ENCODE data around the gene SLC8A3. TPM values are rescaled to one million over a fixed set of nuclear protein-coding genes. Genes with fewer than 3 reads are reported as not detected.

Gene SLC8A3
- total RNA-seq, 2 experiments from 2014 or later: not detected

DNA sequence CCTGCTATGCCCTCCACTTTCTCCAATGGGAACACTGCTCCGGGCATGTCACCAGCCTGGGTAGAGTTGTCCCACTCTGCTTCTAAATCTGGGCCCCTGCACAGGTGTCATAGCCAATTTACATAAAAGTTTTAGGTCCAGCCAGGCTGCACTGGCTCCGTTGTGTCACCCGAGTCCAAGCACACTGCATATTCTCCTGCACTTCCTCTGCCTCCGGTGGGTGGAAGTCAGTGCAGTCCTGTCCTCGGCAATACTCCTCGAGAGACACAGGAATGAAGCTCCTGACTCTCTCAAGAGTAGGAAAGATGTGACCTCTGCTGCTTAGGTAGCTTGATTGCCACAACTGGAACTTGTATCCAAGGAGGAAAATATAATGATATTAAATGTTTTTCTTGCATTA is 15.2 kb downstream of the SLC8A3 start:
- Histone ChIP-seq H3K4me3 (ENCODE audit: low read depth, low read length, poor library complexity, severe bottlenecking) (no peak overlapping the region), H3K27ac (ENCODE audit: low read depth, low read length, poor library complexity, severe bottlenecking) (no peak overlapping the region), H3K79me2 (ENCODE audit: insufficient read depth, low read depth, low read length) (no peaks in the 10 kb centered on the region), H3K4me2 (ENCODE audit: low read length) (no peak overlapping the region), H3K36me3 (ENCODE audit: insufficient read depth, low read length) (no peaks in the 10 kb centered on the region), H4K20me1 (ENCODE audit: insufficient read depth, low read length) (no peaks in the 10 kb centered on the region), H3K4me1 (ENCODE audit: insufficient read depth, low read length, poor library complexity, severe bottlenecking) (no peaks in the 10 kb centered on the region), H2AFZ (ENCODE audit: low read length) (no peak overlapping the region), H3K9me2 (ENCODE audit: insufficient read depth, low read length) (no peaks in the 10 kb centered on the region), H3K9me3 (ENCODE audit: low read length) (no peaks in the 10 kb centered on the region)
- DNase-seq (ENCODE audit: low spot score): no peak
- no TSS peak for BruUV-seq (replicated peaks)
- CTCF ChIA-PET (ENCODE audit: unreplicated experiment): no interaction called here
- POLR2A ChIA-PET: no interaction called here
- intact Hi-C loops (cut with micrococcal nuclease; ENCODE audit: unreplicated experiment): no loop called here
- TF ChIP-seq, protein P1, sequence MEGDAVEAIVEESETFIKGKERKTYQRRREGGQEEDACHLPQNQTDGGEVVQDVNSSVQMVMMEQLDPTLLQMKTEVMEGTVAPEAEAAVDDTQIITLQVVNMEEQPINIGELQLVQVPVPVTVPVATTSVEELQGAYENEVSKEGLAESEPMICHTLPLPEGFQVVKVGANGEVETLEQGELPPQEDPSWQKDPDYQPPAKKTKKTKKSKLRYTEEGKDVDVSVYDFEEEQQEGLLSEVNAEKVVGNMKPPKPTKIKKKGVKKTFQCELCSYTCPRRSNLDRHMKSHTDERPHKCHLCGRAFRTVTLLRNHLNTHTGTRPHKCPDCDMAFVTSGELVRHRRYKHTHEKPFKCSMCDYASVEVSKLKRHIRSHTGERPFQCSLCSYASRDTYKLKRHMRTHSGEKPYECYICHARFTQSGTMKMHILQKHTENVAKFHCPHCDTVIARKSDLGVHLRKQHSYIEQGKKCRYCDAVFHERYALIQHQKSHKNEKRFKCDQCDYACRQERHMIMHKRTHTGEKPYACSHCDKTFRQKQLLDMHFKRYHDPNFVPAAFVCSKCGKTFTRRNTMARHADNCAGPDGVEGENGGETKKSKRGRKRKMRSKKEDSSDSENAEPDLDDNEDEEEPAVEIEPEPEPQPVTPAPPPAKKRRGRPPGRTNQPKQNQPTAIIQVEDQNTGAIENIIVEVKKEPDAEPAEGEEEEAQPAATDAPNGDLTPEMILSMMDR (conservative IDR thresholded peaks at IDR 0.05; ENCODE audit: low read length): no peak
- no peak for TF ChIP-seq EZH2phosphoT487 (IDR thresholded peaks at IDR 0.05; ENCODE audit: borderline replicate concordance, low read depth, low read length)

DNA sequence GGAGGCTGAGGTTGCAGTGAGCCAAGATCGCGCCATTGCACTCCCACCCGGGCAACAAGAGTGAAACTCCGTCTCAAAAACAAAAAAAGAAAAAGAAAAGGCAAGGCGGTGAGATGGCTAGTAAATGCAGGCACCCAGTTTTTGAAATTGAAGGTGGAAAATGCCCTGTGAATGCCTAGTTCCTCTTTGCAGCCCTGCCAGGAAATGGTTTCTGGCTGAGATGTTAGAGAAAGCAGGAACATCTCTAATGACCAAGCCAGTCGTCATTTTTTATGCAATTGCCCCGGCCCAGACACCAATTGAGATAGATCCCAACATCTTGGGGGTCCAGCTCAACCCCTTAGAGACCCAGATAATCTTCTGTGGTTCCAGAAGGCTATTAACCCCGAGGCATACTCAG is 17.0 kb downstream of the SLC8A3 start:
- no peaks in the 10 kb centered on the region for H4K20me1 ChIP-seq (ENCODE audit: insufficient read depth, low read length)
- no peaks in the 10 kb centered on the region for H3K36me3 ChIP-seq (ENCODE audit: insufficient read depth, low read length)
- intact Hi-C loops (cut with micrococcal nuclease; ENCODE audit: unreplicated experiment): no loop called here
- CTCF ChIA-PET (ENCODE audit: unreplicated experiment): no interaction called here
- no peak overlapping the region for H3K4me3 ChIP-seq (ENCODE audit: low read depth, low read length, poor library complexity, severe bottlenecking)
- no peak for TF ChIP-seq EZH2phosphoT487 (IDR thresholded peaks at IDR 0.05; ENCODE audit: borderline replicate concordance, low read depth, low read length)
- TF ChIP-seq, protein P1 (conservative IDR thresholded peaks at IDR 0.05; ENCODE audit: low read length): no peak
- POLR2A ChIA-PET: no interaction called here
- H3K4me2 ChIP-seq (ENCODE audit: low read length): no peak overlapping the region
- no peaks in the 10 kb centered on the region for H3K4me1 ChIP-seq (ENCODE audit: insufficient read depth, low read length, poor library complexity, severe bottlenecking)
- no peaks in the 10 kb centered on the region for H3K9me3 ChIP-seq (ENCODE audit: low read length)
- H2AFZ ChIP-seq (ENCODE audit: low read length): no peak overlapping the region
- no peaks in the 10 kb centered on the region for H3K9me2 ChIP-seq (ENCODE audit: insufficient read depth, low read length)
- no TSS peak for BruUV-seq (replicated peaks)
- H3K79me2 ChIP-seq (ENCODE audit: insufficient read depth, low read depth, low read length): no peaks in the 10 kb centered on the region
- H3K27ac ChIP-seq (ENCODE audit: low read depth, low read length, poor library complexity, severe bottlenecking): no peak overlapping the region
- DNase-seq (ENCODE audit: low spot score): no peak

DNA sequence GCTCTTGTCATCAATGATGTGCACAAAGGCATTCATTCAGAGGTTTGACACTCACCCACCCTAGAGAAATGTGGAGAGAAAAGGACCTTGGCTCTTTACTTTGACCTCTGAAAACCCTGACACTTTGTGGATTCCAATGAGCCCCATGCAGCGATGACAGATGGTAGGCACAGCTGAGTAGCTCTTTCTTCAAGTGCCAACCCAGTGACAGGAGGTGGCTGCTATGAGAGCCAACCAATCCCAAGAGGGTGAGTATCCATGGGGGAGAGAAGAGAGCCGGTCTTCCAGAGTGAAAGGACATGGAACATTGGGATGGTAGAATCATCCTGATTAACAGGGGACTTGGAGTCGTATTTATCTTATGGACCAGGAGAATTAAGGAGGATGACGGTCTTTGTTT is 17.8 kb downstream of the SLC8A3 start:
- no TSS peak for BruUV-seq (replicated peaks)
- CTCF ChIA-PET (ENCODE audit: unreplicated experiment): no interaction called here

More for the DNA sequence above, 17.8 kb downstream of the SLC8A3 start:
- no peak overlapping the region for H2AFZ ChIP-seq (ENCODE audit: low read length)
- H3K9me3 ChIP-seq (ENCODE audit: low read length): no peaks in the 10 kb centered on the region
- H3K27ac ChIP-seq (ENCODE audit: low read depth, low read length, poor library complexity, severe bottlenecking): no peak overlapping the region
- intact Hi-C loops (cut with micrococcal nuclease; ENCODE audit: unreplicated experiment): no loop called here
- no peak overlapping the region for H3K4me3 ChIP-seq (ENCODE audit: low read depth, low read length, poor library complexity, severe bottlenecking)
- no peaks in the 10 kb centered on the region for H3K4me1 ChIP-seq (ENCODE audit: insufficient read depth, low read length, poor library complexity, severe bottlenecking)
- no peak for TF ChIP-seq EZH2phosphoT487 (IDR thresholded peaks at IDR 0.05; ENCODE audit: borderline replicate concordance, low read depth, low read length)
- TF ChIP-seq, protein P1 (conservative IDR thresholded peaks at IDR 0.05; ENCODE audit: low read length): no peak
- H3K36me3 ChIP-seq (ENCODE audit: insufficient read depth, low read length): no peaks in the 10 kb centered on the region
- H3K4me2 ChIP-seq (ENCODE audit: low read length): no peak overlapping the region
- POLR2A ChIA-PET: no interaction called here
- no peak for DNase-seq (ENCODE audit: low spot score)
- H3K9me2 ChIP-seq (ENCODE audit: insufficient read depth, low read length): no peaks in the 10 kb centered on the region
- no peaks in the 10 kb centered on the region for H3K79me2 ChIP-seq (ENCODE audit: insufficient read depth, low read depth, low read length)
- no peaks in the 10 kb centered on the region for H4K20me1 ChIP-seq (ENCODE audit: insufficient read depth, low read length)
